GM21737 (cell line): ENCODE results near the gene TSHR.

Experiments used
- ATAC-seq: cut with Tn5 transposase; IDR thresholded peaks from one replicate; pipeline ENCODE4 v1.9.1; 2021; ENCODE audit warnings: mild to moderate bottlenecking, moderate library complexity; ENCODE audit not compliant: unreplicated experiment

The TSHR gene

DNA sequence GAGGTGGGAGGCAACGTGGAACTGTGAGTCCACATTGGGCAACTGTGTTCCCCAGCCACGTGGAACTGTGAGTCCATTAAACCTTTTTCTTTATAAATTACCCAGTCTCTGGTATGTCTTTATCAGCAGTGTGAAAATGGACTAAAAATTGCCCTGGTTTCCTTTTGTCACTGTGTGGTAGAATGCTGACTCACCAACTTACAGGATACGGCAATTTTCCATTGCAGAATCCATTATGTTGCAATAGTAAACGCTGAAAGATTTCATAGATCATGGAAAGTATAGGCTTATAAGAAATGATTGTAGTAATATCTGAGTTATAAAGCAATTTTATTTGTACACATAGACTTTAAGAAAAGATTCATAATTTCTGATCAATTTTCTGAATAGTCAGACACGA lies 172.4 kb downstream of the TSHR start:
- ATAC-seq, result no peak

DNA sequence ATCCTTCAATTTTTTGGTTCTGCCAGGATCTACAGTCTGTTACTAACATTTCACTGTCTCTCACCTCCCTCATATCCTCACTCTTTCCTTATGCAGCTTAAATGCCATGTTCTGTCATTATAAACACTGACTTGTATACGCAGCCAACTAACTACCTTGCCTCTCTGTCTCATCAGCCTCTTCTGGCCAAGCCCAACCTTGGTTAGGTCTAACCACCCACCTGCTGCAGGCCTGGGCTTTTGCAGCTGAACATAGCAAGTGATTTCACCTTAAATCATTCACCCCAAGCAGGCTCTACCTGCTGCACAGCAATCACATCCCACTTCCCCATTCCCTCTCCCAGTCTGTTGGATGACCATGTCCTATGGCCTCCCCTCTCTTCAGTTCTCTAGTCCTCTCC lies 173.8 kb downstream of the TSHR start:
- ATAC-seq, result no peak

DNA sequence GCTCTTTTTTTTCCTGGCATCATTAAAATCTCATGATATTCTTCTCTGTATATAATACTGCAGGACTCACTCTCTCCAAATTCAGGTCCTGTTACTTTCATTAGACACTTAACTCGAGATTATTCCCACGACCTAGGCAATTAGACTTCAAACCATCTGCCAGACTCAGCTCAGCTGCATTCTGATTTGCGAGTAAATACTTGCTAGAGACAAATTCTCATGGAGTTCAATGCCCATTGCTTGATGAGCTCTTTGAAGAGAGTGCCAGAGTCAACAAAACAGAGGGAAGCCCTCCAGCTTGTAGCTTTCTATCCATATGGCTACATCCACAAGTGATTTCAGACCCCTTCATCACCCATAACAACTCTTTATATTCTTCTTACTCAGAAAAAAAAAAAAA lies 177.0 kb downstream of the TSHR start:
- ATAC-seq, result no peak

DNA sequence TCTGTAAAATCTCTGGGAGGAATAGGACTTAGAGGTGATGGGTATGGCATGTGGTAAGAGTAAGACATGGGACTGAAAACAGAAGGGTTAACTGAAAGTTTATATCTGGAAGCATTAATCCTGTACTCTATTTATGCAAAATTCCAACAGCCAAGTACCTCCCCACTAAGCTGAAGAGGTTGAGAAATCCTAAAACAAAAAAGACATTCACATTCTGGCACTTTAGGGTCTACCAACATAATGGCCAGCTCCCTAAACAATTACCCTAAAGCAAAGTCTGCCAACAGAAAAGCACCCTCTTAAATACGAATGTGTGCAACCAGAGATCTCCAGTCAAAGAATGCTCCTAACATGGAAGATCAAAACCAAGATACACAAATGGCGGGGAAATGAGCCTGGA lies 178.0 kb downstream of the TSHR start:
- ATAC-seq, result no peak

DNA sequence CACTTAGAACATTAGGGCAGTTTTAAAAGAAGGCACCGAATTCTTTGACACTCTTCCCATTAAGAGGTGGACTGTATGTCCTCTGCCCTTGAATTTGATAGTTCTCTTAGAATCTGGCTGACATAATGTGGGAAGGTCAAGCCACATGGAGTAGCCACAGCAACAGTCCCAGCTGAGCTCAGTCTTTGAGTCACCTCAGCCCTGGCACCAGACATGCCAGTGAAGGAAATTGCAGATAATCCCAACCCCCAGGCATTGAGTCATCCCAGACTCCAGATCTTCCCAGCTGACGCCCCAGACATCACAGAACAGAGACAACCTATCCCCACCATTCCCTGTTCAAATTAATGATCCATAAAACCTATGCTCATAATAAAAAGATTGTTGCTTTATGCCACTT lies 181.9 kb downstream of the TSHR start:
- ATAC-seq, result no peak

DNA sequence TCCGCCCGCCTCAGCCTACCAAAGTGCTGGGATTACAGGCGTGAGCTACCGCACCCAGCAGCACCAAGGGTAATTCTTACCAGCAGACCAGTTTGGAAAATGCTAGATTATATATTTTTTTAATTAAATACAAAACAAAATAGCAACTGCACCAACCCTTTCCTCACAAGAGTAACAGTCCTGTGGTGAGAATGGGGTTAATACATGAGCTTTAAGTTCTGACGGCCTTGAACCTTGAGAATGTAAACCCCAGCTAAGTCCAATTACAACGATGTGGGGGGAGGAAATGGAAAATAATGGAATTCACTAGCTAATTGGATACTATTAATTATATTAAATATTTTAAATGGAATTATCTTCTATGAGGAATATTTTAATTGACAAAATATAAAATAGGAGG lies 183.0 kb downstream of the TSHR start:
- ATAC-seq, result no peak

DNA sequence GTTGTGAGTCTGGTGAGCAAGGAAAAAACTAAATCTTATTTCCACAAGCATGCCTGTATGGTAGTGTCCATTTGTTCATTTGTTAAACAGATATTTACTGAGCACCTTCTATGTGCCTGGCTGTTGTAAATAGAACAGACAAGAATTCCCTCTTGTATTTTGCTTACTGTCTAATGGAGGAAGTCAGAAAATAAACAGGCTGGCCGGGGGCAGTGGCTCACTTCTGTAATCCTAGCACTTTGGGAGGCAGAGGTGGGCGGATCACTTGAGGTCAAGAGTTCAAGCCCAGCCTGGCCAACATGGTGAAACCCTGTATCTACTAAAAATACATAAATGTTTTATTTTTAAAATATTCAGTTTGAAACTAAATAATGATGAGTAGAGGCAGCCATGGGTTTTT lies 186.0 kb downstream of the TSHR start:
- ATAC-seq, result no peak

DNA sequence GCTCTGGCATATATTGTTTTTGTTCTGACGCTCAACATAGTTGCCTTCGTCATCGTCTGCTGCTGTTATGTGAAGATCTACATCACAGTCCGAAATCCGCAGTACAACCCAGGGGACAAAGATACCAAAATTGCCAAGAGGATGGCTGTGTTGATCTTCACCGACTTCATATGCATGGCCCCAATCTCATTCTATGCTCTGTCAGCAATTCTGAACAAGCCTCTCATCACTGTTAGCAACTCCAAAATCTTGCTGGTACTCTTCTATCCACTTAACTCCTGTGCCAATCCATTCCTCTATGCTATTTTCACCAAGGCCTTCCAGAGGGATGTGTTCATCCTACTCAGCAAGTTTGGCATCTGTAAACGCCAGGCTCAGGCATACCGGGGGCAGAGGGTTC lies 188.4 kb downstream of the TSHR start:
- no peak for ATAC-seq

DNA sequence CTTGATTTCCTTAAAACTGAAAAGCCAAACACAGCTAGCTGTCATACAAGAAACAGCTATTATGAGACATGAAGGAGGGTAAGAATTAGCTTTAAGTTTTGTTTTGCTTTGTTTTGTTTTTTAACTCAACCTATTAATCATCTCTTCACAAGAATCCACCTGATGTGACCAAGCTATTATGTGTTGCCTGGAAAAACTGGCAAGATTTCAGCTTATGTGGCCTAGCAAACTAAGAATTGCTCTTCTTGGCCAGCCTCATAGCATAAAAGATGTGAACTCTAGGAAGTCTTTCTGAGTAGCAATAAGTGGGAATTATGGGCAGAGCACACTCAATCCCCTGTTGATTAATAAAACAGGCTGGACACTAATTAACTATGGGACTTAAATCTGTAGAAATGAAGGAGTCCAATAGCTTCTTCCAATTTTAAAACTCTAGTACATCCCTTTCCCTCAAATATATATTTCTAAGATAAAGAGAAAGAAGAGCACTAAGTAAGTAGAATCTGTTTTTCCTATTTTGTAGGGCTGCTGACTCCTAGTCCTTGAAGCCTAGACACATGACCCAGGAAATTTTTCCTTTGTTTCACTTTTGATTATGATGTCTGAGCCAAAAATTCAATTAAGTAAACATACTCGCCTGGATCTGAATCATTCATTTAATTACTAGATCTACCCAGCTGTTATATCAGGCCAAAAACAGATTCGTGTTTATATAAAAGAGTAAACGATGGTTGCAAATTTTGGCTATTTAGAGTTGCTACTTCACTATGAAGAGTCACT lies 189.6 kb downstream of the TSHR start:
- no peak for ATAC-seq

DNA sequence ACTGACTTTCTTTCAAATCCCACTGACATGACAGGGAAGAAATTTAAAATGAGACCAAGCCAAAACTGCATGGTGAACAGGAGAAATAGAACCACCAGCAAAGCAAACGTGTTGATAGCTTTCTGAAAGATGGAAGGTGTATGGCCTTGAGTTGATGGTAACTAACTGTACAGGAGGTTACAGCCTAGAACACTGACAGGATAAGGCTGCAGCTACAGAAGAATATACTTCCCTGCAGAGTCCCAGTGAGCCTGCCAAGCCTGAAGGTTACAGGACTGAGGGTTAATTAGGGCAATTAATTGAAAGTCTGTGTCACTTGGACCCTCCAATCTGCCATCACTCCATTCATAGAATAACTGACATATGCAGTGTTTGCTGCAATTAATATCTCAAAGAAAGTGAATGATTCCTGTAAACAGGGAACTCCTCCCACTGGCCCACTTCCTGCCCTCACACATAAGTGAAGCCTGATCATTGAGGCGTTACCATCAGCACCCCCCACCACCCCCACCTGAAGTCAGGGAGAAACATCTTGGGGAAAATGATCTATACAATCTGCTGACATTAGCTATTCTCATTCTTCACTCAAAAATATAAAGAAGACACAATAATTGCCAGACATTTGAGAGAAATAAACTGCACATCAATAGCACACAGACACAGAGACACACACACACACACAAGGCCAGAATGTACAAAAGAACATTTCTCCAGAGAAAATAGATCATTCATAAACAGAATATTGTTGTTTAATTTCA lies 191.9 kb downstream of the TSHR start:
- ATAC-seq, result peak; percentile 65

DNA sequence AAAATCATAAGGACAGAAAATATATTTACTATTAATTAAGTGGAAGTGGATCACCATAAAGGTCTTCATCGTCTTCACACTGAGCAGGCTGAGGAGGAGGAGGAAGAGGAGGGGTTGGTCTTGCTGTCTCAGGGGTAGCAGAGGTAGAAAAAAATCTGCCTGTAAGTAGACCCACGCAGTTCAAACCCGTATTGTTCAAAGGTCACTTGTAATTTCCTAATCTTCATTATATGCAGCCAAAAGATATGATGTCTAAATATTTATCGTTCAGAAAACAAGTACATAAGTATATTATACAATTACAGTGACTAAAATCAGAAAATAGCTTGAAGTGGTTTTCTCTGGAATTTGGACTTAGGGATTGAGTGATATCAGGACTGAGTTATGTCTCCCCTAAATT lies 193.2 kb downstream of the TSHR start:
- no peak for ATAC-seq

DNA sequence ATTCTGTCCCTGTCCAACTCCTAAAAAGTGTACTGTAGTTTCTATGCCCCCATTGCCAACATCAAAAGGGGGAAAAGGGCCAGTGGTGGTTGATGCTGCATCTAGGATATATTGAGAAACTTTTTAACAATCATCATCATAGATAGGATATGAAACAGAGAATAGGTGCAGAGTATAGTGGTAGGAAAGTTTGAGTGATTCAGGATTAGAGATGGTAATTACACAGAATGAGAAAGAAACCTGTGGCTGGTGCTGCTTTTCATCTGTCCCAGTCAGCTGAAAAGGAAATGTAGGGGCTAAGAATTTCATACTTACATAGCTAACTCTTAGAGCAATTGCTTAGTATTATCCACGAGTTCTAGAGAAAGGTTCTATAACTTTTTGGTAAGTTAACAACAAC lies 197.8 kb downstream of the TSHR start:
- no peak for ATAC-seq

DNA sequence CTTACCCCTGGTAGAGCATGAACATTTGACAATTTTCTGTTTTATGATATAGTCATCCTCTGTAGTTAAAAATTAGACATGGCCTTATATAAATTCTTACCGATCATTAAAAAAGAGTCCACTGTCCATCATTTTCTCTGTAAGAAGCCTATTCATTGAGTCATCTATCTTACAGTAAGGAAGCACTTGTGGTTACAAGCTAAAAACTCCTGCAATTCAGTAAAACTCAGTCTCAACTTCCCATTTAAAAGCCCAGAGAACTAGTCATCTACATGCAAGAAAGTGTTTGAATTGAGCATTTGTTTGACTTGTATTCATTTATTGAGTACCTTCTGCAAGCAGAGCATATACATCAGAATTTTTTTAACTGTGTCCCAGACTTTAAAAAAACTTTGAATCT lies 202.0 kb downstream of the TSHR start:
- ATAC-seq, result no peak

DNA sequence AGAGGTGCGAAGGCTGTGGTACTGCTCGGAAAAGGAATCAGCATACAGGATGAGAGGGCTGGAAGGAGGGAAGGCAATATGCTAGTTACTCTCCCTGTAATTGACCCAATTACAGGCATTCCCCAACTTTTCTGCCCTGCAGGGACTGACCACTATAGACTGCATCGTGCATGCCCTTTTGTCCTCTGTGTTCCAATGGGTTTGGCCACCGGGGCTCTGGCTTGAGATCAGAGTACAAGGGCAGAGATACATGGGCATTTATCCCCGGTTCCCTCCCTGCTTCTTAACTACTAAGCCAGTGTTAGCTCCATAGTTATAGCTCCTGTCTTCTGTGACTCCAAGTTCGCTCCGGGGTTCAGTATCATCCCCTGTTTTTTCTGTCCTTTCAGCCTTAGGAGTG lies 205.7 kb downstream of the TSHR start:
- ATAC-seq, result no peak

DNA sequence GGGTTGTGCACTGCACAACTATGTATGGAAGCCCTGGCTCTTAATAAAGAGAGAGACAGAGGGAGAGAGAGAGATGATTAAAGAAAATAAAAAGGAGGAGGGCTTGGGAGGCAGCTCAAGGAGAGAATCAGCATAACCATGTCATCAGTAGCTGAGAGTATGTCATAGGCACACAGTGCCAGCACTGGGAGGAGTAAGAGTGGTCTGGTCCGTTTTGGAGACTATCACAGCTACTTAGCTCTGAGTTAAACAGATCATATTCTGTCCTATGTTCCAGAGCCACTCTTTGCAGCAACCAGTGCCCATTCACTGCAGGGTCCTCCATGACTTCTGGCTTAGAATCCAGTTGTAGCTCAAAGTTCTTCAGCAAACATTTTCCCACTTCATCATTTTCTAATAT lies 206.3 kb downstream of the TSHR start:
- ATAC-seq, result no peak

DNA sequence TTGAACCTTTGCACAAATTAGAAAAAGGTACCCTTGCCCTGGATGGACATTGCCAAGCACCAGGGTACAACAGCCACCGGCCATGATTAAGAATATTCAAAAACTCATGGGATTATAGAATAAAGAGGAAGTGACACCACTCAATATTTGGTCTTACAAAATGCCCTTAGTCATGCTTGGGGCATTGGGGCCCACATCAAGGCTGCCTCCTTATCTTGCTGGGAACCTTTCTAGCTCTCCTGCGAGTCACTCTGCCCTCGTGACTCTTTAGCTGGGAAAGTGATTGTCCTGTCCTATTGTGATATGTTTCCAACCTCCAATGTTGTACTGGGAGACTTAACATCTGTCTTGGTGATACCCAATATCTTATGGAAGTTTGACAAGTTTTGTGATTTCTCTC lies 207.5 kb downstream of the TSHR start:
- no peak for ATAC-seq

DNA sequence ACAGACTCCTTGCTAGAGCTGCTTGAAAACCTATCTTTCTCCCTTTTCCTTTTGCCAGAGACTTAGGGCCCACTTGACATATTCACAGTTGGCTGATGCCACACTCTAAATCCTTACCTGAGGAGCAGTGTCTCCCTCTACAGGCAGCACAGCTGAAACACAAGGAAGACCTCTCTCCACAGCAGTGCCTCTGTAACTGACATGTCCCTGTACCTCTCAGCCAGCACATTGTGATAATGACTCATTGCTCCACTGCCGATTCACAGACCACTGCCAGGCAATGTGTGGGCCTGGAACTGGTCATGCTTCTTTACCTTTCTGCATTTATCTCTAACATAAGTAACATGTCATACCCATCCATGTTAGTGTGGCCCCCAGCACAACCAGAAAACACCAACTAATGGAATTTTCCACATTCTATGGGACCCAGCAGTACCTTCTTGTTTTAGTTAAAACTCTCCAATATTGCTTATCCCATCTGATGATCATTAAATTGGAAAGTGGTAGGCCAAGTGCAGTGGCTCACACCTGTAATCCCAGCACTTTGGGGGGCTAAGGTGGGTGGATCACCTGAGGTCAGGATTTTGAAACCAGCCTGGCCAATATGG lies 208.8 kb downstream of the TSHR start:
- ATAC-seq, result peak; percentile 91

DNA sequence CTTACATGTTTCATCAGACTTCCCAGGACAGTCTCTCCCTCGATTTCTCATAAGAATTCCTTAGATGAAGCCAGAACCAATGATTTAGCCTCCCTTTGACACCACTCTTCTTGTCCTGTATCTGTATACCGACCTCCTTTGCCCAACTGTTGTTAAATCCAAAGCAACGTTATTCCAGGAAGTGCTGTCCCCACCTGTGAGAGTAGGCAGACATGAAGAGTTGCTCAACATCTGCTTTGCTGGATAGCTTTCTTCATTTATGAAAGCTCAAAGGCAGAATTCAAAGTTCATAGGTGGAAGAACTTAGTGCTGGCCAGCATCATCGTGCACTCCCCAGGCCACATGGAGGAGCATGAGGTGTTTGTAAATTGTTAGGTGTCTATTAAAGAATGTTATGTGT lies 209.8 kb downstream of the TSHR start:
- no peak for ATAC-seq

DNA sequence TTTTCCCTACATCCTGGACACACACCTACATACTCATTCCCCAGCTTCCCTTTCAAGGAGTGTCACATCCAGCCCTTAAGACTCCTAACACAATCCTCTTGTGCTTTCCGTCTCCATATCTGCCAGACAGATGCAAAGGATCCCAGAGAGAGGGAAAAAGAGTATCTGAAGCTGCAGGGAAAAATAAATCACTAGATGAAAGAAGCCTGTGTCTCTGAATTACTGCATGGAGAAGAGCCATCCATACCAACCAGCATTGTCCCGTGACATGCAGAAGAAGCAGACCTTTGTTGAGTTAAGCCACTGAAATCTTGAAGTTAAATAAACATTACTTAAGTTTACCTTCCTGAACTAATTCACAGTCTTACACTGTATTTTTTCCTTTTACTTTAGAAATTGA lies 210.7 kb downstream of the TSHR start:
- no peak for ATAC-seq

DNA sequence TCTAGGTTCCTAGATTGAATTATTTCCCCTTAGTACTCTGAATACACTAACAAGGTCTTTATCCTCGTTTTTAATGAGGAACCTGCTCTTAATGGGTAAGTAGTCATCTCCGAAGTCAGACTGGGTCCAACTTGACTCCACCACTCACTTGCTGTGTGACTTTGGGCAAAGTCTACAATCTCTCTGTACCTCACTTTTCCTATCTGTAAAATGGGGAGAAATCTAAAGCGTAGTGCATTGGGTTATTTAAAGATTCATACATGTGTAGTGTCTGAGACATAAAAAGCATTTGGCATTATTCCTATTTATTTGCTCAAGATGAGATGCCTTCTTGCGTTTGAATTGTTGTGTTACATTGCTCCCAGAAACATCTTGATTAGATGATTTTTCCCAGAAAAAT lies 213.8 kb downstream of the TSHR start:
- ATAC-seq, result no peak

DNA sequence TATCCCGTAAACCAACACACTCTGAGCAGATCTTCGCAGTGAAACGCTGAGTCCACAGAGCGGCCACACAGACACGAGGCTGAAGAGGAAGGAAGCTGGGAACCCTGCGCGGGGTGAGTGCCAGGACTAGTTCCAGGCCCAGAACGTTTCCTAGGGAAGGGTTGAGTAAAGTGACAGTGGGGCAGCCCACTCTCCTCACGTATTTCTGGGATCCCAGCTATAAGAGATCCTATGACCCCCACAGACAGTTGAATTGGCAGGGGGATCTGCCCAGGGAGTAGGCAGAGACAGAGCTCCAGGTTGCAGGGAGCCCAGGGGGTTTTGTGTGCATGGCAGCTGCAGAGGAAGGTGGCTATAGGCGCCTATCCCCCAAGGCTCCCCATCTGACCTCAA lies 214.3 kb downstream of the TSHR start:
- peak; percentile 20 for ATAC-seq
